A549 (cell line): ENCODE measurements around the gene USP44. TPM values are rescaled to one million over a fixed set of nuclear protein-coding genes. Genes with fewer than 3 reads are reported as not detected.

ENCODE experiments used
- ATAC-seq, 2 experiments: fragments of 200-7000 bp in 1 of 2; fragments of >200 bp in 1 of 2; cut with Nextera tagmentation in 1 of 2; cut with Tn5 transposase in 1 of 2; 3 replicates each; pipeline versions ENCODE4 v1.8.0 to v1.9.1; 2018 to 2020; ENCODE audit warnings: mild to moderate bottlenecking in 1 of 2, moderate library complexity in 1 of 2
- CTCF ChIA-PET: fragments of 300-600 bp; sonication (Branson Sonifier 250); formaldehyde crosslinking; extraction: SDS; loops from one replicate; lab custom pipeline; 2021; ENCODE audit warnings: antibody characterized with exemption, inconsistent platforms; lab: Yijun Ruan, JAX
- POLR2A ChIA-PET: fragments of 350-600 bp; formaldehyde crosslinking; extraction: SDS; loops from one replicate; lab custom pipeline; 2021; ENCODE audit warnings: antibody characterized with exemption, inconsistent platforms; lab: Yijun Ruan, JAX
- DNase-seq, 2 experiments: peaks; one replicate each; pipeline versions ENCODE4 v3.0.0 to v3.0.0-alpha.2; 2011 to 2016; ENCODE audit warnings: low read depth in 1 of 2, low spot score in 1 of 2
- FAIRE-seq: peaks from 2 replicates; lab custom pipeline; 2011; peaks lifted over from hg19 to GRCh38; lab: Jason Lieb, UNC
- H3K27ac ChIP-seq, 2 experiments: fragments of >200 bp; sonication (Bioruptor Twin); formaldehyde crosslinking; 3 replicates each; pipeline ENCODE4 v1.5.1; 2016 to 2017
- H3K4me1 ChIP-seq: fragments of >200 bp; sonication (Bioruptor Twin); formaldehyde crosslinking; 3 replicates; pipeline ENCODE4 v1.6.1; 2016
- H3K4me2 ChIP-seq: fragments of >200 bp; sonication (Bioruptor Twin); formaldehyde crosslinking; 3 replicates; pipeline ENCODE4 v1.6.1; 2016
- H3K4me3 ChIP-seq: fragments of >200 bp; sonication (Bioruptor Twin); formaldehyde crosslinking; 3 replicates; pipeline ENCODE4 v1.5.1; 2016
- H3K9me3 ChIP-seq: fragments of >200 bp; sonication (Bioruptor Twin); formaldehyde crosslinking; 3 replicates; pipeline ENCODE4 v1.6.1; 2016
- BCL3 ChIP-seq: fragments of >200 bp; sonication (Bioruptor Twin); formaldehyde crosslinking; IDR thresholded peaks from 3 replicates; pipeline ENCODE4 v1.6.1; 2016
- CBX2 ChIP-seq: fragments of 200-600 bp; sonication (generic); IDR thresholded peaks from 2 replicates; pipeline ENCODE4 v1.6.1; 2016; ENCODE audit warnings: low read depth, mild to moderate bottlenecking, borderline replicate concordance
- CEBPB ChIP-seq, 2 experiments: fragments of >200 bp in 1 of 2; sonication (Bioruptor Twin) in 1 of 2; formaldehyde crosslinking in 1 of 2; IDR thresholded peaks; 2 replicates each; pipeline ENCODE4 v1.6.1; 2012 to 2016
- ELK1 ChIP-seq: fragments of 150-350 bp; IDR thresholded peaks from 2 replicates; pipeline ENCODE4 v1.6.1; 2014; ENCODE audit warnings: low read depth, mild to moderate bottlenecking, low read length
- HOXA7 ChIP-seq: fragments of 250-450 bp; sonication (Bioruptor Pico); IDR thresholded peaks from 2 replicates; pipeline ENCODE4 v1.5.0; 2020; ENCODE audit warnings: mild to moderate bottlenecking, moderate library complexity
- JUN ChIP-seq, 2 experiments: fragments of >200 bp; sonication (Bioruptor Twin); formaldehyde crosslinking; IDR thresholded peaks; 2 replicates in 1 of 2; 3 replicates in 1 of 2; pipeline ENCODE4 v1.6.1; 2016 to 2017
- JUNB ChIP-seq: fragments of >200 bp; sonication (Bioruptor Twin); formaldehyde crosslinking; IDR thresholded peaks from 2 replicates; pipeline ENCODE4 v1.6.1; 2016
- KDM1A ChIP-seq: fragments of 200-600 bp; sonication (generic); IDR thresholded peaks from 2 replicates; pipeline ENCODE4 v1.6.1; 2016; ENCODE audit warnings: low read depth, mild to moderate bottlenecking
- PHF8 ChIP-seq: fragments of 200-600 bp; sonication (generic); IDR thresholded peaks from 2 replicates; pipeline ENCODE4 v1.6.1; 2016; ENCODE audit warnings: low read depth, mild to moderate bottlenecking, antibody characterized with exemption, moderate library complexity, borderline replicate concordance
- RARB ChIP-seq: fragments of 250-450 bp; sonication (Bioruptor Pico); IDR thresholded peaks from 2 replicates; pipeline ENCODE4 v1.8.0; 2021; ENCODE audit warnings: mild to moderate bottlenecking, moderate library complexity
- SREBF2 ChIP-seq: fragments of 450-650 bp; IDR thresholded peaks from 2 replicates; pipeline ENCODE4 v1.6.1; 2014; ENCODE audit warnings: mild to moderate bottlenecking, moderate library complexity
- USF2 ChIP-seq: fragments of 450-650 bp; IDR thresholded peaks from 2 replicates; pipeline ENCODE4 v1.6.1; 2014; ENCODE audit warnings: antibody characterized with exemption
- ZNF302 ChIP-seq: fragments of 250-450 bp; sonication (Bioruptor Pico); IDR thresholded peaks from 2 replicates; pipeline ENCODE4 v1.9.0; 2021; ENCODE audit warnings: inconsistent platforms, mild to moderate bottlenecking, moderate library complexity
- WGBS: methylation state at CpG from one replicate; pipeline ENCODE4 v1.1.6; 2017; ENCODE audit errors: missing lambda C conversion rate; 5-methylcytosine and 5-hydroxymethylcytosine counted together
- polyA plus RNA-seq, 4 experiments: library from polyadenylated mRNA; depleted of rRNA in 3 of 4; stranded (reverse); fragments of >200 nt; fragmentation: RNase III in 1 of 4; extraction: RNeasy Plus Mini Kit Qiagen cat#74134 plus additional on column Dnase treatment in 1 of 4; gene quantifications; 2 replicates in 3 of 4; 3 replicates in 1 of 4; pipeline ENCODE4 v1.2.3, GENCODE V29; 2011 to 2017
- TF ChIP-seq, protein P1 (sequence below): fragments of 200-600 bp; sonication (generic); IDR thresholded peaks from 2 replicates; pipeline ENCODE4 v1.6.1; 2016; ENCODE audit warnings: antibody characterized with exemption, mild to moderate bottlenecking, moderate library complexity
- TF ChIP-seq, protein P2 (sequence below): IDR thresholded peaks from 2 replicates; pipeline ENCODE4 v1.6.1; 2012; ENCODE audit warnings: low read depth, borderline replicate concordance

Gene USP44
- polyA plus RNA-seq, 2 of the 4 experiments (the other 2 are of a cell fraction) = 0.59 to 3.1 TPM

DNA sequence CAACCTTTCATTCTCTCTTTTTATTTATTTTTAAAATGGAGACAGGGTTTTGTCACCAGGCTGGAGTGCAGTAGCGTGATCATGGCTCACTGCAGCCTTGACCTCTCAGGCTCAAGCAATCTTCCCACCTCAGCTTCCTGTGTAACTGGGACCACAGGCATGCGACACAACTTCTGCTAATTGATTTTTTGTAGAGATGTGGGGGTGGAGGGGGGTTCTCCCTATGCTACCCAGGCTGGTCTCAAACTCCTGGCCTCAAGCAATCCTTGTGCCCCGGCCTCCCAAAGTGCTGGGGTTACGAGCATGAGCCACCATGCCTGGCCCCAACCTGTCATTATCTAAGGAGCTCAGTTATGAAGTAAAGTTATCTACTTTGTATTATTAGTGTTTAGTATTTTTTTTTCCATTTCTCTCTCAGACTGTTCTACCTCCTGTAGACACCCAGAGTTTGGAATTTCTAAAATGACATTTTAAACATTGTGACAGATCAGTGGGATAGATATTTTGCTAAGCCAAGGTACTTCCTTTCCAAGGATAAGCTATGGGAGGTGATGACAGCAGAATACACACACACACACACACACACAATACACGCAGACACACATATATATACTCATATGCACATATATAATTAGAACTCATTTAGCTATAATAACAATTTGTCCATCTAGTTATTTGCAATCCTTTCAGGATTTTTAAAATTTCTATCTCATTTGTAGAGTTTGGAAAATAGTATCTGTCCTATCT is 2.1 kb upstream of the USP44 start:
- TF ChIP-seq CEBPB (IDR thresholded peaks at IDR 0.05) = no peak
- TF ChIP-seq SREBF2 = no peak
- TF ChIP-seq ELK1 = no peak
- ChIA-PET CTCF (no interaction called here), POLR2A (no interaction called here)
- FAIRE-seq = no peak
- Histone ChIP-seq H3K4me2 (no peak overlapping the region), H3K27ac (no peak overlapping the region), H3K4me3 (no peak overlapping the region), H3K9me3 (peaks cover 11% of the 10 kb centered on the region), H3K4me1 (no peaks in the 10 kb centered on the region)
- no peak for ATAC-seq
- 82% methylated on average over 5 of the region's 5 CpGs for WGBS
- no peak for DNase-seq

DNA sequence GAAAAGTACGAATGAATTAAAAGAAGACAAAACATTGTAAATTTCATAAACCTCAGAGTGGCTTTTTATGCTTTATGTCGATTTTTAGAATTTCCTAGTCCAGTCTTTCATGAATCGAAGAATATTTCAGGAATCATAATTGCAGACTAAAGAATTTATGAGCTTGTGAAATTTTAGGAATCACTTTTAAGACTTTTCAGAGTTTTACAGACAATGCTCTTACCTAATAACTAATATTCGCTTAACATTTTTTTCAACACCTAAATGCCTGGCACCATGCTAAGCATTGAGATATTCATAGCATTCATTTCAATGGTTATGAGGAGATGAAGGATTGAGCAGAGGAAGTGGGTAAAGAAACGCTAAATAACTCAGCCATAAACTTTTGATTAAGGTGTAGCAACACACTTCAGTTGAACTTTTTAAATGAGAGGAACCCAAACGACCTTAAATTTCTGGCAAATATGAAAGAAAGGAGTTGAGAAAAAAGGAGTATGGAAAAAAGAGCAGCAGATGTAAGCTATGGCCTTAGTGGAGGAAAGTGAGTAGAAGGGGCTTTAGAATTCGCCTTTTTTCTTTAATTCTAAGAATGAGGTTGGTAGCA is 739 bp upstream of the USP44 start:
- H3K4me1 ChIP-seq = no peaks in the 10 kb centered on the region
- DNase-seq = no peak
- 64% methylated on average over 7 of the region's 7 CpGs for WGBS
- H3K4me2 ChIP-seq = no peak overlapping the region
- H3K4me3 ChIP-seq = no peak overlapping the region
- ChIA-PET POLR2A (no interaction called here), CTCF (interaction anchor here (0.9 to 1.3 kb wide), 2 partner anchors 14 to 18 kb away, joined by 3 to 5 read pairs; no protein-coding TSS in a partner anchor)
- no peak overlapping the region for H3K27ac ChIP-seq
- no peak for ATAC-seq
- TF ChIP-seq PHF8 (no peak), KDM1A (no peak), BCL3 (no peak), ZNF302 (no peak), JUNB (no peak), JUN (IDR thresholded peaks at IDR 0.05) (no peak), CBX2 (no peak), USF2 (no peak), HOXA7 (CRISPR knock-in tag) (no peak), RARB (no peak)
- TF ChIP-seq, protein P1, sequence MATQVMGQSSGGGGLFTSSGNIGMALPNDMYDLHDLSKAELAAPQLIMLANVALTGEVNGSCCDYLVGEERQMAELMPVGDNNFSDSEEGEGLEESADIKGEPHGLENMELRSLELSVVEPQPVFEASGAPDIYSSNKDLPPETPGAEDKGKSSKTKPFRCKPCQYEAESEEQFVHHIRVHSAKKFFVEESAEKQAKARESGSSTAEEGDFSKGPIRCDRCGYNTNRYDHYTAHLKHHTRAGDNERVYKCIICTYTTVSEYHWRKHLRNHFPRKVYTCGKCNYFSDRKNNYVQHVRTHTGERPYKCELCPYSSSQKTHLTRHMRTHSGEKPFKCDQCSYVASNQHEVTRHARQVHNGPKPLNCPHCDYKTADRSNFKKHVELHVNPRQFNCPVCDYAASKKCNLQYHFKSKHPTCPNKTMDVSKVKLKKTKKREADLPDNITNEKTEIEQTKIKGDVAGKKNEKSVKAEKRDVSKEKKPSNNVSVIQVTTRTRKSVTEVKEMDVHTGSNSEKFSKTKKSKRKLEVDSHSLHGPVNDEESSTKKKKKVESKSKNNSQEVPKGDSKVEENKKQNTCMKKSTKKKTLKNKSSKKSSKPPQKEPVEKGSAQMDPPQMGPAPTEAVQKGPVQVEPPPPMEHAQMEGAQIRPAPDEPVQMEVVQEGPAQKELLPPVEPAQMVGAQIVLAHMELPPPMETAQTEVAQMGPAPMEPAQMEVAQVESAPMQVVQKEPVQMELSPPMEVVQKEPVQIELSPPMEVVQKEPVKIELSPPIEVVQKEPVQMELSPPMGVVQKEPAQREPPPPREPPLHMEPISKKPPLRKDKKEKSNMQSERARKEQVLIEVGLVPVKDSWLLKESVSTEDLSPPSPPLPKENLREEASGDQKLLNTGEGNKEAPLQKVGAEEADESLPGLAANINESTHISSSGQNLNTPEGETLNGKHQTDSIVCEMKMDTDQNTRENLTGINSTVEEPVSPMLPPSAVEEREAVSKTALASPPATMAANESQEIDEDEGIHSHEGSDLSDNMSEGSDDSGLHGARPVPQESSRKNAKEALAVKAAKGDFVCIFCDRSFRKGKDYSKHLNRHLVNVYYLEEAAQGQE = no peak
- TF ChIP-seq, protein P2, sequence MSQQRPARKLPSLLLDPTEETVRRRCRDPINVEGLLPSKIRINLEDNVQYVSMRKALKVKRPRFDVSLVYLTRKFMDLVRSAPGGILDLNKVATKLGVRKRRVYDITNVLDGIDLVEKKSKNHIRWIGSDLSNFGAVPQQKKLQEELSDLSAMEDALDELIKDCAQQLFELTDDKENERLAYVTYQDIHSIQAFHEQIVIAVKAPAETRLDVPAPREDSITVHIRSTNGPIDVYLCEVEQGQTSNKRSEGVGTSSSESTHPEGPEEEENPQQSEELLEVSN = no peak
- H3K9me3 ChIP-seq = peaks cover 11% of the 10 kb centered on the region
- FAIRE-seq = no peak
